Activated naive CD8-positive, alpha-beta T cell treated with anti-CD3 and anti-CD28 coated beads for 36 hours (primary cell): ENCODE results near the gene VIPR1. TPM values are rescaled to one million over a fixed set of nuclear protein-coding genes. Genes with fewer than 3 reads are reported as not detected.

ENCODE experiments used
- DNase-seq: peaks from one replicate; pipeline ENCODE4 v3.0.0; 2021
- H3K27ac Mint-ChIP-seq: one replicate; pipeline ENCODE4 v1.8.0; 2022; ENCODE audit warnings: mild to moderate bottlenecking, moderate library complexity, mixed read lengths
- H3K27me3 Mint-ChIP-seq: one replicate; pipeline ENCODE4 v1.8.0; 2022; ENCODE audit warnings: mild to moderate bottlenecking, mixed read lengths
- H3K36me3 Mint-ChIP-seq: one replicate; pipeline ENCODE4 v1.8.0; 2021; ENCODE audit warnings: mild to moderate bottlenecking, mixed read lengths
- H3K4me1 Mint-ChIP-seq: one replicate; pipeline ENCODE4 v1.8.0; 2021; ENCODE audit warnings: mixed read lengths
- H3K4me3 Mint-ChIP-seq: one replicate; pipeline ENCODE4 v1.8.0; 2022; ENCODE audit warnings: mild to moderate bottlenecking, moderate library complexity, mixed read lengths
- H3K9me3 Mint-ChIP-seq: one replicate; pipeline ENCODE4 v1.8.0; 2022; ENCODE audit warnings: mixed read lengths
- total RNA-seq, 2 experiments: library from RNA; stranded (reverse); gene quantifications; one replicate each; pipeline ENCODE4 v1.2.3, GENCODE V29; 2021

VIPR1 gene
- total RNA-seq, 2 experiments from 2014 or later = 6.0 to 6.6 TPM

GRCh38 chr3:42489116-42489936 is 13.1 kb upstream of the VIPR1 start:
- no peak overlapping the region for H3K4me3 Mint-ChIP-seq
- no peaks in the 10 kb centered on the region for H3K36me3 Mint-ChIP-seq
- H3K27ac Mint-ChIP-seq = no peak overlapping the region
- H3K9me3 Mint-ChIP-seq = no peaks in the 10 kb centered on the region
- DNase-seq = no peak
- H3K4me1 Mint-ChIP-seq = no peaks in the 10 kb centered on the region
- no peaks in the 10 kb centered on the region for H3K27me3 Mint-ChIP-seq

GRCh38 chr3:42489937-42490227 is 12.6 kb upstream of the VIPR1 start:
- H3K27me3 Mint-ChIP-seq = no peaks in the 10 kb centered on the region
- no peaks in the 10 kb centered on the region for H3K9me3 Mint-ChIP-seq
- no peaks in the 10 kb centered on the region for H3K4me1 Mint-ChIP-seq
- no peak overlapping the region for H3K27ac Mint-ChIP-seq
- no peaks in the 10 kb centered on the region for H3K36me3 Mint-ChIP-seq
- no peak overlapping the region for H3K4me3 Mint-ChIP-seq
- no peak for DNase-seq

DNA sequence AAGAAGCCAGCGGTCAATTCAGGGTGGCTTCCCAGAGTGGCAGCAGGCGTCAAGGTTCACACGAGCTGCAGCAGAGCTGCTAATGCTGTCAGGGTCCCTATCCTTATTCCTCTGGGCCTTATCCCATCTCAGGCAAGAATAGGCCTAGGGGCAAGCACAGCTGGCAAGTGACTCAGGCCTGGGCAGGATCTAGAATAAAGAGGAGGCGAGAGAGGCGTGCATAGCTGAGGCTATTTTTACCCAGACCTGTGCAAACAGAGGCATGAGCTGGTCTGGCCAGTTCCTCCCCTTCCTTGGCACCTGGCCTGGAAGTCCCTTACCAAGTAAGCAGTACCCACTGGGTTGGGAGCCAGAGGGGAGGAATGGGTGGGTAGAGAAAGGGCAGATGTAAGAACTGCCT is 12.2 kb upstream of the VIPR1 start:
- H3K36me3 Mint-ChIP-seq = no peaks in the 10 kb centered on the region
- H3K9me3 Mint-ChIP-seq = no peaks in the 10 kb centered on the region
- no peak overlapping the region for H3K27ac Mint-ChIP-seq
- no peak for DNase-seq
- no peaks in the 10 kb centered on the region for H3K4me1 Mint-ChIP-seq
- H3K27me3 Mint-ChIP-seq = no peaks in the 10 kb centered on the region
- no peak overlapping the region for H3K4me3 Mint-ChIP-seq

- Mint-ChIP-seq H3K36me3 (no peaks in the 10 kb centered on the region), H3K4me1 (no peaks in the 10 kb centered on the region), H3K4me3 (no peak overlapping the region), H3K27ac (no peak overlapping the region), H3K9me3 (no peaks in the 10 kb centered on the region), H3K27me3 (no peaks in the 10 kb centered on the region)
- no peak for DNase-seq
Measured at GRCh38 chr3:42491881-42492507, 10.4 kb upstream of the VIPR1 start.

GRCh38 chr3:42492508-42493080 is 9.8 kb upstream of the VIPR1 start:
- H3K9me3 Mint-ChIP-seq = no peaks in the 10 kb centered on the region

GRCh38 chr3:42493126-42493797 is 9.2 kb upstream of the VIPR1 start:
- Mint-ChIP-seq H3K27ac (no peak overlapping the region), H3K36me3 (no peaks in the 10 kb centered on the region), H3K9me3 (no peaks in the 10 kb centered on the region), H3K27me3 (peaks cover under 1% of the 10 kb centered on the region), H3K4me3 (no peak overlapping the region), H3K4me1 (no peaks in the 10 kb centered on the region)
- DNase-seq = no peak

More at GRCh38 chr3:42492508-42493080, 9.8 kb upstream of the VIPR1 start:
- no peak overlapping the region for H3K4me3 Mint-ChIP-seq
- DNase-seq = no peak
- no peak overlapping the region for H3K27ac Mint-ChIP-seq
- no peaks in the 10 kb centered on the region for H3K27me3 Mint-ChIP-seq
- H3K36me3 Mint-ChIP-seq = no peaks in the 10 kb centered on the region
- H3K4me1 Mint-ChIP-seq = no peaks in the 10 kb centered on the region

- DNase-seq = no peak
- no peaks in the 10 kb centered on the region for H3K36me3 Mint-ChIP-seq
Measured at GRCh38 chr3:42493798-42494151, 8.7 kb upstream of the VIPR1 start.

GRCh38 chr3:42495393-42495792 is 7.0 kb upstream of the VIPR1 start:
- Mint-ChIP-seq H3K9me3 (no peaks in the 10 kb centered on the region), H3K27ac (no peak overlapping the region), H3K4me1 (no peaks in the 10 kb centered on the region), H3K27me3 (peaks cover 15% of the 10 kb centered on the region), H3K4me3 (no peak overlapping the region), H3K36me3 (no peaks in the 10 kb centered on the region)
- DNase-seq = no peak

More at GRCh38 chr3:42493798-42494151, 8.7 kb upstream of the VIPR1 start:
- Mint-ChIP-seq H3K9me3 (no peaks in the 10 kb centered on the region), H3K27me3 (peaks cover 5% of the 10 kb centered on the region), H3K27ac (no peak overlapping the region), H3K4me3 (no peak overlapping the region), H3K4me1 (no peaks in the 10 kb centered on the region)

DNA sequence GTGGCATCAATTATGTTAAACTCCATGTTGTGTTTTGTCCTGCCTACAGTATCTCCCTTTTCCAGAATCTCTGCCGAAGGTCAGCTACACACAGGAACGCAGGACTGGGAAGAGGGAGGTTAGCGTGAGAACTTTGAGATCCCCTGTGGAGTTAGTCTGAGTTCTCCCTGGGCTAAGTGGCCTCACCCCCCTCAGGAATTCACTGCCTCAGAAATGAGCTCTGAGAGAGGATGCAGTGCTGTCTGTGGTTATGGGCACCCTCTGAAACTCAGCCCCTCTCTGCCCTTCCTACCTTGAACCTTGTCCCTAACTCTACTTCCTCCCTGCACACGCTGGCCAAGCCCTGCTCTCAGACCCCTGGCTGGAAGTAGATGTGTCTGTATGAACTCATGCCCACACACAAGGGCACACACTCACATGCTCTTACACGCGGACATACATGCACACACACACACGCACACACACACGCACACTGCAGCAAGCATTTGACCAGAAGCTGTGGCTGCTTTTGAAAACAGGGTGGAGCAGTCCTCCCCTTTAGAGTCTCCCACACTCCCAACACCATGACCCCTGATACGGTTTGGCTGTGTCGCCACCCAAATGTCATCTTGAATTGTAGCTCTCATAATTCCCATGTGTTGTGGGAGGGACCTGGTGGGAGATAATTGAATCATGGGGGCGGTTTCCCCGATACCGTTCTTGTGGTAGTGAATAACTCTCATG is 5.3 kb upstream of the VIPR1 start:
- no peaks in the 10 kb centered on the region for H3K9me3 Mint-ChIP-seq
- H3K4me3 Mint-ChIP-seq = no peak overlapping the region
- no peak for DNase-seq

DNA sequence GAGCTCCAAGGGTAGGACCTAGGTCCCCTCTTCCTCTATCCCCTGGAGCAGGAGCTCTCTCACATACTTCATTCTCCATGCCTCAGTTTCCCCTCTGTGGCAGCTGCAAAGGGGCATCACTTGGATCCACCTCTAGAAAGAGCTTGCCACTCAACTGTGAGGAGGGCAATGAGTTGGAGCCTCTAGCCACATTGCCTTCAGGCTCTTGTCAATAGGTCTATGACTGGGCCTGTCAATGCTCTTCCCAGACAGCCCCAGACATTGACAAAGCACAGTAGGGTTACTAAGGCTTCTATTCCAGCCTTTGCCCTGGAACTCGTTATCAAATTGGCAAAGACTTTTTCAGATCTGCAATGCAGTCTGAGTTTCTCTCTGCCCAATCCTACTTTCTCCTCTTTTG is 4.4 kb upstream of the VIPR1 start:
- DNase-seq = no peak
- no peaks in the 10 kb centered on the region for H3K36me3 Mint-ChIP-seq
- H3K4me1 Mint-ChIP-seq = peaks cover 14% of the 10 kb centered on the region
- H3K27ac Mint-ChIP-seq = no peak overlapping the region
- no peaks in the 10 kb centered on the region for H3K9me3 Mint-ChIP-seq
- H3K4me3 Mint-ChIP-seq = no peak overlapping the region
- peaks cover 26% of the 10 kb centered on the region for H3K27me3 Mint-ChIP-seq

More for the DNA sequence above, 5.3 kb upstream of the VIPR1 start:
- Mint-ChIP-seq H3K27ac (no peak overlapping the region), H3K36me3 (no peaks in the 10 kb centered on the region), H3K4me1 (peaks cover 10% of the 10 kb centered on the region), H3K27me3 (peaks cover 26% of the 10 kb centered on the region)

GRCh38 chr3:42498791-42499477 is 3.5 kb upstream of the VIPR1 start:
- H3K27me3 Mint-ChIP-seq = peaks cover 26% of the 10 kb centered on the region
- no peak overlapping the region for H3K27ac Mint-ChIP-seq
- H3K4me1 Mint-ChIP-seq = peaks cover 22% of the 10 kb centered on the region
- H3K4me3 Mint-ChIP-seq = no peak overlapping the region
- DNase-seq = no peak
- H3K36me3 Mint-ChIP-seq = no peaks in the 10 kb centered on the region
- H3K9me3 Mint-ChIP-seq = no peaks in the 10 kb centered on the region

DNA sequence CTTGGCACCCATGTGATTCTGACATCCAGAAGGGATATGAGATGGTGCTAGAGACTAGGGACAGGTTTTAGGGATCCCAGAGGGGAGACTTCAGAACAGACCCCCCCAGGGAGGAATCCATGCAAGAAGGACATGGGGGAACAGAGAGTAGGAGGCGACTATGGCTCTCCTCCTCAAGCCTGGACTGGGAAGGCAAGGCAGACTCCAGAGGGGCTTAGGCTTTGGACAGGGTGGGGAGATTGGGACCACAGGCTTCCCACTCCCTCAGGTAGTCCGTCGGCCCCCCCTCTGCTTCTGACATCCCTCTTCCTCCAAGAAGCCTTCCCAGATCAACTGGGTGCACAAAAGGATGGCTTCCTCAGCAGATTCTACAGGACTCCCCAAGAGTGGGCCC is 3.0 kb upstream of the VIPR1 start:
- H3K4me1 Mint-ChIP-seq = peaks cover 25% of the 10 kb centered on the region
- no peaks in the 10 kb centered on the region for H3K36me3 Mint-ChIP-seq
- peaks cover 26% of the 10 kb centered on the region for H3K27me3 Mint-ChIP-seq
- H3K4me3 Mint-ChIP-seq = no peak overlapping the region
- no peaks in the 10 kb centered on the region for H3K9me3 Mint-ChIP-seq
- H3K27ac Mint-ChIP-seq = no peak overlapping the region
- no peak for DNase-seq

GRCh38 chr3:42500091-42500490 is 2.4 kb upstream of the VIPR1 start:
- Mint-ChIP-seq H3K4me1 (peaks cover 25% of the 10 kb centered on the region), H3K4me3 (no peak overlapping the region), H3K27me3 (peaks cover 26% of the 10 kb centered on the region), H3K9me3 (no peaks in the 10 kb centered on the region), H3K27ac (no peak overlapping the region), H3K36me3 (no peaks in the 10 kb centered on the region)
- DNase-seq = no peak

DNA sequence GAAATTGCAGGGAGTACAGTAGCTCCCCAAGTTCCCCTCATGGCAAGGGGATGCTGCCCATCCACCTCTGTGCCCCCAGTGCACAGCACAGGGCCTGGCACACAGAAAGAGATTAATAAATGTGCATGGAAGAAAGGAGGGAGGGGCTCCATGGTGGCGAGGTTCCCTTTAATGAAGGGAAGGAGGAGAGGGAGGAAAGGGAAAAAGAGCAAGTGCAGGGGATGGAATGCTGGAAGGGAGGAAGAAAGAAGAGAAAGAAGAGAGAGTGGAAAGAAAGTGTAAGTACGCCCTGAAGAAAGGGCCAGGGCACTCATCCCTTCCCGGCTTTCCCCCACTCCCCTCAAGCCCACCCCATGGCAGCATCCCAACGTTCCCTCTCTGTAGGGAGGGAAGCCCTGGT is 1.5 kb upstream of the VIPR1 start:
- Mint-ChIP-seq H3K4me3 (peak overlapping the region; percentile 39), H3K27me3 (peaks cover 26% of the 10 kb centered on the region), H3K27ac (no peak overlapping the region), H3K9me3 (no peaks in the 10 kb centered on the region), H3K36me3 (no peaks in the 10 kb centered on the region), H3K4me1 (peaks cover 27% of the 10 kb centered on the region)
- DNase-seq = no peak
